ENCODE results near the gene PRDM16. TPM values are rescaled to one million over a fixed set of nuclear protein-coding genes. Genes with fewer than 3 reads are reported as not detected.

Gene PRDM16
- total and polyA plus RNA-seq, 2 donors (not counting 1 experiment from before 2014, with no cell fraction given): 0.03 to 0.12 TPM

GRCh38 chr1:3089490-3089889 lies 20.5 kb downstream of the PRDM16 start:
- no peaks in the 10 kb centered on the region for H4K20me1 ChIP-seq (ENCODE audit: control insufficient read depth, insufficient read depth, low read length, poor library complexity, severe bottlenecking)
- H3K9me3 ChIP-seq (ENCODE audit: control extremely low read depth in 1 of 3, control insufficient read depth in 2 of 3, insufficient read depth in 1 of 3, low read length in 2 of 3): no peaks in the 10 kb centered on the region
- H3K79me2 ChIP-seq (ENCODE audit: control insufficient read depth, insufficient read depth, low read length): no peaks in the 10 kb centered on the region
- H3K4me3 Mint-ChIP-seq: no peak overlapping the region
- H3K4me1 ChIP-seq (ENCODE audit: control insufficient read depth in 2 of 2, insufficient read depth in 2 of 2, low read length in 2 of 2): no peaks in the 10 kb centered on the region
- DNase-seq: no peak
- no peak for ATAC-seq (ENCODE audit: low read depth)
- intact Hi-C loops (cut with micrococcal nuclease): no loop called here
- H3K4me2 ChIP-seq (replicated peaks; ENCODE audit: low read depth, low read length, poor library complexity, severe bottlenecking): no peak overlapping the region
- no peak overlapping the region for H3K27ac Mint-ChIP-seq
- CTCF ChIA-PET: no interaction called here
- TF ChIP-seq CTCF (IDR thresholded peaks at IDR 0.05): no peak
- TF ChIP-seq EZH2 (IDR thresholded peaks at IDR 0.05; ENCODE audit: borderline replicate concordance, insufficient read depth, low read depth, low read length, poor library complexity, severe bottlenecking): no peak
- WGBS (ENCODE audit: insufficient coverage): 89% methylated on average over 15 of the region's 17 CpGs
- no peak overlapping the region for H3K4me3 ChIP-seq (ENCODE audit: control extremely low read depth in 1 of 5, extremely low read depth in 1 of 5, insufficient read depth in 1 of 5, low read depth in 2 of 5, low read length in 4 of 5)
- no peaks in the 10 kb centered on the region for H3K9me3 Mint-ChIP-seq (ENCODE audit: insufficient read depth)
- no peak overlapping the region for H2AFZ ChIP-seq (ENCODE audit: insufficient read depth, low read depth, low read length, poor library complexity, severe bottlenecking)
- no peaks in the 10 kb centered on the region for H3K27me3 Mint-ChIP-seq
- POLR2A ChIA-PET: no interaction called here
- no peak overlapping the region for H3K9ac ChIP-seq (ENCODE audit: low read length)
- no peaks in the 10 kb centered on the region for H3K4me1 Mint-ChIP-seq
- no peaks in the 10 kb centered on the region for H3K36me3 ChIP-seq (replicated peaks in 1 of 2; ENCODE audit: control extremely low read depth in 1 of 2, control insufficient read depth in 1 of 2, extremely low read depth in 1 of 2, insufficient read depth in 2 of 2, low read length in 1 of 2)
- no peaks in the 10 kb centered on the region for H3K27me3 ChIP-seq (replicated peaks in 1 of 4; ENCODE audit: control extremely low read depth in 1 of 4, control insufficient read depth in 3 of 4, insufficient read depth in 4 of 4, low read length in 3 of 4)
- H3K27ac ChIP-seq (ENCODE audit: low read length in 2 of 2): no peak overlapping the region

- intact Hi-C loops (cut with micrococcal nuclease): no loop called here
- no peaks in the 10 kb centered on the region for H3K27me3 Mint-ChIP-seq
These were observed 22.3 kb downstream of the PRDM16 start for GRCh38 chr1:3091334-3091733.

More at GRCh38 chr1:3091334-3091733, 22.3 kb downstream of the PRDM16 start:
- Histone ChIP-seq H3K4me1 (ENCODE audit: control insufficient read depth in 2 of 2, insufficient read depth in 2 of 2, low read length in 2 of 2) (no peaks in the 10 kb centered on the region), H3K9me3 (ENCODE audit: control extremely low read depth in 1 of 3, control insufficient read depth in 2 of 3, insufficient read depth in 1 of 3, low read length in 2 of 3) (peaks cover 0 to 3% (median 0%) of the 10 kb centered on the region in 3 donors), H3K27ac (ENCODE audit: low read length in 2 of 2) (no peak overlapping the region), H3K36me3 (replicated peaks in 1 of 2; ENCODE audit: control extremely low read depth in 1 of 2, control insufficient read depth in 1 of 2, extremely low read depth in 1 of 2, insufficient read depth in 2 of 2, low read length in 1 of 2) (no peaks in the 10 kb centered on the region), H2AFZ (ENCODE audit: insufficient read depth, low read depth, low read length, poor library complexity, severe bottlenecking) (no peak overlapping the region), H3K79me2 (ENCODE audit: control insufficient read depth, insufficient read depth, low read length) (no peaks in the 10 kb centered on the region), H3K9ac (ENCODE audit: low read length) (no peak overlapping the region), H3K4me3 (ENCODE audit: control extremely low read depth in 1 of 5, extremely low read depth in 1 of 5, insufficient read depth in 1 of 5, low read depth in 2 of 5, low read length in 4 of 5) (no peak overlapping the region), H3K4me2 (replicated peaks; ENCODE audit: low read depth, low read length, poor library complexity, severe bottlenecking) (no peak overlapping the region), H4K20me1 (ENCODE audit: control insufficient read depth, insufficient read depth, low read length, poor library complexity, severe bottlenecking) (no peaks in the 10 kb centered on the region), H3K27me3 (replicated peaks in 1 of 4; ENCODE audit: control extremely low read depth in 1 of 4, control insufficient read depth in 3 of 4, insufficient read depth in 4 of 4, low read length in 3 of 4) (no peaks in the 10 kb centered on the region)
- H3K4me1 Mint-ChIP-seq: no peaks in the 10 kb centered on the region
- TF ChIP-seq EZH2 (IDR thresholded peaks at IDR 0.05; ENCODE audit: borderline replicate concordance, insufficient read depth, low read depth, low read length, poor library complexity, severe bottlenecking) (no peak), CTCF (IDR thresholded peaks at IDR 0.05) (no peak)
- DNase-seq (no peak), ATAC-seq (ENCODE audit: low read depth) (no peak)
- no peaks in the 10 kb centered on the region for H3K9me3 Mint-ChIP-seq (ENCODE audit: insufficient read depth)
- no peak overlapping the region for H3K27ac Mint-ChIP-seq
- ChIA-PET CTCF (no interaction called here), POLR2A (no interaction called here)
- H3K4me3 Mint-ChIP-seq: no peak overlapping the region
- WGBS (ENCODE audit: insufficient coverage): 93% methylated on average over 11 of the region's 14 CpGs
